Stimulated activated CD8-positive, alpha-beta memory T cell treated with anti-CD3 and anti-CD28 coated beads, Interleukin-2, amount 100 ng/mL, for 1 hour (primary cell): ENCODE results near the gene COQ7.
A peak's percentile ranks its signal among the peaks of the same experiment; 100 is the strongest.

ENCODE experiments used
- DNase-seq, 2 donors: peaks; one replicate each; pipeline ENCODE4 v3.0.0-alpha.2; 2020; ENCODE audit warnings: low read depth in 2 of 2

The COQ7 gene

DNA sequence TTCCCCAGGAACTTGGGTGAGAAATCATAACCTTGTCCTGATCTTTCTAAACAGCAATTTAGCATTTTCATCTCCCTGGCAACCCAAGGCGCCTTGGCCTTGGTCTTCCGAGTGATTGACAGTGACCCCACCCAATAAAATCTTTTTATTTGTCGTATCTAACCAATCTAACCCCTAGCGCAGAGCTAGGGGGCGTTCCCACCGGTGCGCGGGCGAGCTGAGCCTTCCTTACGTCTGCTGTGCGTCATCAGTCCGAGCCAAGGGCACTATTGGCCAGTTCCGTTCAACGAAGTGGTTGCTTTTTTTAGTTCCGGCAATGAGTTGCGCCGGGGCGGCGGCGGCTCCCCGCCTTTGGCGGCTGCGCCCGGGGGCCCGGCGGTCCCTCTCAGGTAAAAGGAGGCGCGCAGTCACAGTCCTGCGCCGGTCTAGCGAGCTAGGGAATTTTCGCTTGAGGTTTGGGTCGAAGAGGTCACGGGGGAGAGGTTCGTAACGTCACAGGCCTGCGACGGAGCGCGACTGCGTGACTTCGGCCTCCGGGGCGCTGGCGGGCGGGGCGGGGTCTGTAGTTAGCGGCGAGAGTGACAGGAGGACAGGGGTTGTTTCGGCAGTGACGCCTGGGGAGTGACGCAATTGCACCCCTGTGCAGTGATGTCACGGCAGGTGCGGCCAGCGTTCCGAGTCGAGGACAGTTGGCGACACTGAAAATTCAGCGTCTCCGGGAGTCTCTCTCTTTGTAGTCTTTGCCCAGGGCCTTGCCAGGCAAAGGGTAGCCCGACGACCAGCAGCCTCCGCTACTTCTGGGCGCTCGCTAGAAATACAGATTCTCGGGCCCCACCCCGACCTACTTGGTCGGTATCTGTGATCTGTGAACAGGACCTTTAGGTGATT, at the start of gene COQ7:
TSS of gene COQ7 (plus strand) at position 266 of the 888 bp plus-strand sequence. CDS start at position 317, 51 bp downstream.
- peak; percentile 92 to 97 for DNase-seq

DNA sequence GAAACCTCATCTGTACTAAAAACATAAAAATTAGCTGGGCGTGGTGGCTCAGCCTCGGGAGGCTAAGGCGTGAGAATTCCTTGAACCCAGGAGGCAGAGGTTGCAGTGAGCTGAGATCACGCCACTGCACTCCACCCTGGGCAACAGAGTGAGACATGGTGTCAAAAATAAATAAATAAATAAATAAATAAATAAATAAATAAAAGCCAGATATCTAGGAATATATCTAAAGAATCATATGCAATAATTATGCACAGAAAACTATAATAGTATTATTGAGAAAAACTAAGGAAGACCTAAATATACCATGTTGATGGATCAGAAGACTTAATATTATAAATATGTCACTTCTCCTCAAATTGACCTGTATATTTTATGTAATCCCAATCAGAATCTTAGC, 46.7 kb upstream of the COQ7 start:
- DNase-seq = no peak

DNA sequence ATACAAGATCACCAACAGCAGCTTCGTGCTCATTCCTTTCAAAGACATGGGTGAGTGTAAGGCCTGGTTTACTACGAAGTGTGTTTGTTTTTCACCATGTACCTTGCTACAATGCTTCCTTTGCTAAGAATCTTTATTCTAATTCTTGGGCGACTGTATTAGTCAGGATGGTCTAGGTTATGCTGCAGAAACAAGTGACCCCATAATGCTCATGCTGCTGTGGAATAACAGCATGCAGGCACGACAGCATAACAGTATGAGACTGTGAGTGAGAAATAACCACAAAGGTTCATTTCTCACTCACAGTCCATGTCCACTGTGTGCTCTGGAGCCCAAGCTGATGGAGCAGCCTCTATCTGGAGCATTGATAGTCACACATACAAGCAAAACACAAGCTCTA, 45.7 kb upstream of the COQ7 start:
- DNase-seq = no peak

DNA sequence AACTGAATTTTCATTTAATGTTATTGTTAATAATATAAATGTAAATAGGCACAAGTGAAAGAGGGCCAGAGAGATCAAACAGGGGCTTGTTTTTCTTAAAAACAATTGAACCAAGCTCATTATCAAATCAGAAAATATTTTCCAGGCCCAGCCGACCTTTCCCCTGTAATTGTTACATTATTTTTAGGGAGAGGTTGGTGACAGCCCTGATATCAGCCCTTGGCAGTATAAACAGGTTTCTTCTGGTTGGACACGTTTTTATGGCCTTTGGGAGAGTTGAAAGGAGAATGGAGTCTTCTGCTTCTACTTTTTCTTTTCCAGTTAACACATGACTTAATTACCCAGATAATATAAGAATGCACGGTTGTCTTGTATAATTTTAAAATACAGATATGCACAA, 40.0 kb upstream of the COQ7 start:
- no peak for DNase-seq

DNA sequence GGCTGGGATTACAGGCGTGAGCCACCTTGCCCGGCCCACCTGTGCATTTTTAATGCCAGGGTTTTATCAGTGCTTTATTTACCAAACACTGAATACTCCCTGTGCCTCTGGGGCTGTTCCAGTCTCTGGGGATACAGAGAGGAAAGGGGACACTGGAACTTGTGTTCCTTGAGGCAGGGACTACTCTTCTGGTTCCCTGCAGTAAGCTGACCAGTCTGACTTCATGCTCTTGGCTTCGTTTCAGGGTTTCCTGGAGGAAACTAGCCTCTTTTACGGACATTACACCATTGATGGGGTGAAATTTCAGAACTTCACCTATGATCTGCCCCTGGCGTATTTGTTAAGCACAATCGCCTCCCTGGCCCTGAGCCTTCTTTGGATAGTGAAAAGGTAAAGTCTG, 37.4 kb upstream of the COQ7 start:
- DNase-seq = no peak

DNA sequence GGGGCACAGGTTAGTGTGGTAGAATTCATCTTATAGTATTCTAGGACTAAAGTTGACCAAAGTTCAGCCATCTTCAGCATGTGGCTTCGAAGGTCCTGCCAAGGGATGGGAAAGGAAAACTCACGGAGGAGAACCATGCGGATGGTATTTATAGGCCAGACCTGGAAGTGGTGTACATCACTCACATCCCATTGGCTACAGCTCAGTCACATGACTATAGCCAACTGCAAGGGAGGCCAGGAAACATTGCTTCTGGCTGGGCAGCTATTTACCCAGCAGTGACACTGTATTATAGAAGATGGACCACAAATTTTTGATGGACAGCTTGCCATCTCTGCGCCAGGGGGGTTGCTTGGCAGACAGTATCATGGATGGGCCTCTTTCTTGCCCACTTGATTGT, 35.7 kb upstream of the COQ7 start:
- no peak for DNase-seq

DNA sequence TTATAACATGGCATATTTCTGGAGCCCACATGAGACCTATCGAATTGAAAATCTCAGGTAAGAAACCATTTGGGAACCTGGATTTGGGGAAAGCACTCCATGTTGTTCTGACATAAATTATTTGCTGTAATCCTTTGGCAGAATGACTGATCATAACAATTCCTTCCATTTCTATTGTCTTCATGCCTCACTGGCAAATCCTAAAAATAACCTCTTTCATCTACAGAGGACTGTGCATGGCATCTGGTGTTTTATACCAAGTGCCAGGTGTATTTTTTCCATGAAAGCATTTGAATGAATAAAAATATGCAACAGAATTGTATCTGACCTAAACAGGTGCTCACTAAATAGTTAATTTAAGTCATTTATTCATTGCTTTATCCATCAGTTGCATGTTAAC, 33.7 kb upstream of the COQ7 start:
- DNase-seq = no peak

DNA sequence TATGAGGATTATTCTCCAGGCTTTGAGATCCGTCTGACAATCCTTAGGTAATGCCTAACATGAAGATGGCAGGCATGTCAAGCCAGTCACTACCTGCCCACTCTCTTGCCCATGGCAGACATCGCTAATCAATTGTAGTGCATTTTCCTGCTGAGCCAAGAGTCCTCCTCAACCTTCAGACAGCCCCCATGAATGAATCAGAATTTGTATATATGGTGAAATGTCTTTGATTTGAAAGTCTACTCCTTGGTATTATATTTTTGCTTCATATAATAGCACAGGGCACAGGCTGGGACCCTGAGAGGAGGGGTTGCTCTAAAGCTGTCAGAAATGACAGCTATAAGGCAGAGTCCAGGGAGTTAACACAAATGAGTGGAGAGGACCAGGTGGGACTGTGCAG, 27.0 kb upstream of the COQ7 start:
- DNase-seq = no peak

DNA sequence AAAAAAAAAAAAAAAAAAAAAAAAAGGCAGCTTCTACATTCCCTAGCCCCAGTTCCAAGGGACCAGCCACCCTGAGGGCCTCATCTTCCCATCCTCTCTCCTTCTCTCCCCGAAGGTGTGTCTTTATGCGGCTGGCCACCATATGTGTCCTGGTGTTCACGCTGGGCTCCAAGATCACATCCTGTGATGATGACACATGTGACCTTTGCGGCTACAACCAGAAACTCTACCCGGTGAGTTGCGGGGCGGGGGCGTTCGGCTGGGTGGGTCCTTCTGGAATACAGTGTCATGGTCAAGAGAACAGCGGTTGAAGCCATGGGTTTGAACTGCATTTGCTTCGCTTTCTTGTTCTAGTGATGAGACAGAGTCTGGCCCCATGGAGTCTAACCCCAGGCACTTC, 22.6 kb upstream of the COQ7 start:
- no peak for DNase-seq

DNA sequence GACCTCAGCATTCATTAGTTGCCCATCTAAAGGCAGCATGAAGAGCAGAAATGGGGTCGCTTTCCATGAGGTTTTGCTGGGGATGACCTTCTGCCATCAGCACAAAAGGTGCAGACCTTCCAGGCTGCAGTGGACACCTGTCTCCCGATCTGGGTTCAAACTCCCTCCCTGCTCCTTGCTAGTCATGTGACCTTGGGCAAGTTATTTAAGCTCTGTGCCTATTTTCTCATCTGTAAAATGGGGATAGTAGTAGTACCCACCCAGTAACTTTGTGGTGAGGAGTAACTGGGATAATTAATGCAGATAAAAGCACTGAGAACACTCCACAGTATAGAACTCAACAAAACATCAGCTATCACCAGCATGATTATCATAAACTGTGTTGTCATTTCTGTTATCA, 21.4 kb upstream of the COQ7 start:
- no peak for DNase-seq

DNA sequence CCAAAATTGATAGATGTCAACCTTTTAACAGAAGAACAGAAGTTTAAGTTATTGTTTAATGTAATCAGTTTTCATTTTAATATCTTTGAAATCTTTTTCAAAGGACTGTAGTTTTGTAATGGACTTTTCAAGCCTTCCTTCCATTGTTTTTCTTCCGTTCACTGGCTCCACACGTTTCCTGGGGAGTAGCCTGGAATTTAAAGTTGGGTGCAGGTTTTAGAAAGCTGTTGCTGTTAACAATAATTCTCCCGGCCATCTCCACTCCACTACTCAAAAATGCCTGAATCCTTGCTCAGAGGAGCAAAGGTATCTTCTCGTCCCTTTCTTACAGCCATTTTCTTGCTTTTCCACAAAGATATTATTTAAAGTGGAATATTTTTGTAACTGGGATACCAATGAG, 4.7 kb upstream of the COQ7 start:
- no peak for DNase-seq

DNA sequence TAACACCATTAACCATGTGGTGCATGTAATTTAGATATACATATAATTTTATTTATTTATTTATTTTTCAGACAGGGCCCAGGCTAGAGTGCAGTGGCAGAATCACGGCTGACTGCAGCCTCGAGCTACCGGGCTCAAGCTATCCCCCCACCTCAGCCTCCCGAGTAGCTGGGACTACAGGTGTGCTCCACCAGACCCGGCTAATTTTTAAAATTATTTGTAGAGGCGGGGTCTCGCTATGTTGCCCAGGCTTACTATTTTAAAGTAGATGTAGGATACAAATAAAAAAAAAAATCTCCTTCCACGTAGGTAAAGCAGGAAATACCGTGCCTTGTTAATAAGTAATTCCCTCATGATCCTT, 446 bp upstream of the COQ7 start:
- no peak for DNase-seq

DNA sequence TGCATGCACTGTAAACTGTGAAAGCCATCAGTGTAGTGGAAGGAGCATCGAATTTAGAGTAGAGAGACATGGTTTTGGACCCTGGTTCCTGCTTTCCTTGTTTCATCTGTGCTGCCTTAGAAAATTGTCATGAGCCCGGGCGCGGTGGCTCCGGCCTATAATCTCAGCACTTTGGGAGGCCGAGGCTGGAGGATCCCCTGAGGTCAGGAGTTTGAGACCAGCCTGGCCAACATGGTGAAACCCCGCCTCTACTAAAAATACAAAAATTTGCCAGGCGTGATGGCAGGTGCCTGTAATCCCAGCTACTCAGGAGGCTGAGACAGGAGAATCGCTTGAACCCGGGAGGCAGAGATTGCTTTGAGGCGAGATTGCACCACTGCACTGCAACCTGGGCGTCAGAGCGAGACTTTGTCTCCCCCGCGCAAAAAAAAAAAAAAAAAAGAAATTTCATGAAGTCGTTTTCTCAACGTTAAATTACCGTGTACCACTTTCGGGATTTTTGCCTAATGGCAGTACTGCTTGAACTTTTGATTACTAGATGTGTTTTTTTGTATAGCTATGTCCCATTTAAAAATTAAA, 912 bp downstream of the COQ7 start:
- DNase-seq = no peak

DNA sequence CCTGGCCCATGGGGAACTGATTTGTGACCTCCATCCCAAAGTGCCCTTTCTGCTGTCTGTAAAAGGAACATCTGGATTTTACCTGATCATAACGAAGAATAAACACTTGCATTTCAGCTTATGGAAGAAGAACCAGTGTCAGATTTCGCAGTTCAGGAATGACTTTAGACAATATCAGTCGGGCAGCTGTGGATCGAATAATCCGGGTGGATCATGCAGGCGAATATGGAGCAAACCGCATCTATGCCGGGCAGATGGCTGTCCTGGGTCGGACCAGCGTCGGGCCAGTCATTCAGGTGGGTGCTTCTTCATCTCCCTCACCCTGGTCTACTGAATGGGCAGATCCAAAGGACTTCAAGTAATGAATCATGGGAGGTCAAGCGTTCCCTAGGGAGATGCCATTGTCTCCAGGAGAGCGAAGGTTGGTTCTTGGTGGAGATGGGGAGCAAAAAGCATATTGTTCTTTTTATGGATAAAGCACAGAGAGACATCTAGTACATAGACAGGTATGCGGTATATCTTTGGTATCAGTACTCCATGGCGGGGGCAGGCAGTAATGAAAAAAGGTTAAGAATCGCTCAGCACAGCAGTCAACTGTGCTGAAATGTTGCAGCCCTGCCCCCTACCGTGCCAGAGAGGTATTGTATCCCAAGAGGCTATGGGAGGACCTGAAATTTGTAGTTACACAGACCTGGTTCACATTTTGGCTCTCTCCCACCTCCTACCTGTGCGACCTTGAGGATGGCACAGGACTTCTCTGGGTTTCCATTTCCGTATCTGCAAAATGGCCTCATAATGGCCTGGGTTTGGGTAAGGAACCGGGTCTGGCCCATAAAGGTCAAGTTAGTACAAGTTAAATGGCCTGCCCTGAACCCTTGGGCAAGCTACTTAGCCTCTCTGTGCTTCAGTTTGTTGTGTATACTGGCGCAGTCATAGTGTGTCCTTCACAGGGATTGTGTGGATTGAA, 4.7 kb downstream of the COQ7 start:
- no peak for DNase-seq

DNA sequence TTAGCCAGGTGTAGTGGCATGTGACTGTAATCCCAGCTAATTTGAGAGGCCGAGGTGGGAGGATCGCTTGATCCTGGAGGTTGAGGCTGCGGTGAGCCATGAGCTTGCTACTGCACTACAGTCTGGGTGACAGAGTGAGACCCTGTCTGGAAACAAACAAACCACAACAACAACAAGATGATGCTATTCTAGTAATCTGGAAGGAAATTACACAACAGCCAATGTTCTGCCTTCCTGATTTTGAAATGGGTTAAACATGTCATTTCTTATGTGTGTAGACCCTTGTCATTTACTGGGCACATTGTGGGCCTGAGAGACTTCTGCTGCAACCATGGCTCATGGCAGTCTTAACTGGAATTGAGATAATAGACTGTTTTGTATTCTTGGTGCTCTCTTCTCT, 5.9 kb downstream of the COQ7 start:
- no peak for DNase-seq

DNA sequence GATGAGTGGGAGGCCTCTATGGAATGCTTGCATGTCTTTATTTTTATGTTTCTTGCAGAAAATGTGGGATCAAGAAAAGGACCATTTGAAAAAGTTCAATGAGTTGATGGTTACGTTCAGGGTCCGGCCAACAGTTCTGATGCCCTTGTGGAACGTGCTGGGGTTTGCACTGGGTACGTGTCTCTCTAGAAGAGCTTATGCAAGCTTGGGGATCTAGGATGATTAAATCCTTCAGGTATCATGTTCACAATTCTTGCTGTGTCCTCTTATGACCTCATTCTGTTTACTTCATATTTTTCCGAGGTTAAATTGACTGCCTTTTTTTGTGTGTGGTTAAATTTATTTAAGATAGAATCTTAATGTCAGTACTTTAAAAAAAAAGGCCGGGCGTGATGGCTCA, 6.4 kb downstream of the COQ7 start:
- no peak for DNase-seq

DNA sequence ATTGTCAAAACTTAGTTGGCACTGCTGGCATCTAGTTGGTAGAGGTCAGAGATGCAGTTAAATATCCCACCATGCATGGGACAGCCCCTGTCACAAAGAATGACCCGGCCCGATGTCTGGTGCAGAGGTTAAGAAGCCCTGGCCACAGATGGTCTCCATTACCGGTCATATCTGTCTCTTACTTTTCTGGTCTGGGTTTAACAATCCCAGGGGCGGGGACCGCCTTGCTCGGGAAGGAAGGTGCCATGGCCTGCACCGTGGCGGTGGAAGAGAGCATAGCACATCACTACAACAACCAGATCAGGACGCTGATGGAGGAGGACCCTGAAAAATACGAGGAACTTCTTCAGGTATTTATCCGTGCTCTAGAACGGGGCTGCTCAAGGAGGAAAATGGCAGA, 8.1 kb downstream of the COQ7 start:
- no peak for DNase-seq

DNA sequence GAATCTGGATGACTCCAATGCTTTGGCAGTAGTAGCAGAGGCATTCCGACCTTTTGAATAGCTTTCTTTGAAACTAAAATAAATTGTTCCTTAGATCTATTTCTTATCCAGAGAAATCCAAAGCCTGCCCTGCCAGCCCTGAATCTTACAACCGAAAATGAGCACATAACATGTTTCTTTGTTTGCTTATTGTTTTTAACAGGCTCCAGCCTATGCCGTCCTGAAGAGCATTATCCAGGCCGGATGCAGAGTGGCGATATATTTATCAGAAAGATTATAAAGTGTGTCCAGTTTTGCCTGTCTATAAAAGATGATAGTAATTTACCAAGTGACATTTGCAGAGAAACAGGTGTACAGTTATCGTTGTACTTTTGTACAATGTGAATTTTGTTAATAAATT, 10.5 kb downstream of the COQ7 start:
- DNase-seq = no peak

DNA sequence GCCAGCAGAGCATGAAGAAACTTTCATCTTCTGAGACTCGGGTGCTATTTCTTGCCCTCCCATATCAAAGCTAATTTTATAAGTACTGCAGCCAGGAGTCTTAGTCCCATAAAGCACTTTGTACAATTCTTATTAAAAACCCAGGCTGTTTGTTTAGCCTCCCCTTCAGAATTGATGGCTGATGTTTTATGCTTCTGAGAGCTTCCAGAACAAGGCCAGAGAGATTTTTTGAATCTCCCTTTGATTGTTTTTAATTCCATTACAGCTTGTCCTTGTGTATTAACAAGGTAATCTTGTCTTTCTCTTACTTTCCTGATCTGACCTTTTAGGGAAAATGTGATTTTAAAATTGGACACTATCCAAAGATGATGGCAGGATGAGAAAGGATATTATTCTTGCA, 16.3 kb downstream of the COQ7 start:
- DNase-seq = no peak

DNA sequence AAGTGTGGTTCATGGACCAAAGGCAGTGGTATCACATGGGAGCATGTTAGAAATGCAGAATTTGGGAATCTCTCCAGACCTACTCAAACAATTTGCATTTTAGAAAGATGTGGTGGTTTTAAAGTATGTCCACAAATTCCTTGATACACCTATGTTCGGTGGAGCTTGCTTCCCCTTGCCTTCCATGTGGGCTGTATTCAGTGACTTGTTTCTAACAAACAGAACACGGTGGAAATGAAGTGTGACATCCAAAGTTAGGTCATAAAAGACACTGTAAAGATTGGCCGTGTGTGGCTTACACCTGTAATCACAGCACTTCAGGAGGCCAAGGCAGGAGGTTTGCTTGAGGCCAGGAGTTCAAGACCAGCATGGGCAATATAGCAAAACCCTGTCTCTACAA, 16.7 kb downstream of the COQ7 start:
- DNase-seq = no peak

DNA sequence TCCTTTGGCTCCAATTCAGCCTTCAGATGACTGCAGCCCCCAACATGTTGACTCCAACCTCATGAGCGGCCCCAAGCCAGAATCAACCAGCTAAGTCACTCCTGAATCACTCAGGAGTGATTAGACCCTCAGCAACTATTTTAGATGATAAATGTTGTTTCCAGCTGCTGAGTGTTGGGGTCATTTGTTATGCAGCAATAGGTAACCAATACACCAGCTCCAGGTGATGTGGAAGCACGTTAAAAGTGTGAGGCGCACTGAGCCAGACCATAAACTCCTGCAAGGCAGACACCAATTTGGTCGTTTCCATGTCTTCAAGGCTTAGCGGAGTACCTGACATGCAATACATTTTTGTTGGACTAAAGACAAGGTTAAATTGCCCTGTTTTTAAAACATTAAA, 17.5 kb downstream of the COQ7 start:
- no peak for DNase-seq

DNA sequence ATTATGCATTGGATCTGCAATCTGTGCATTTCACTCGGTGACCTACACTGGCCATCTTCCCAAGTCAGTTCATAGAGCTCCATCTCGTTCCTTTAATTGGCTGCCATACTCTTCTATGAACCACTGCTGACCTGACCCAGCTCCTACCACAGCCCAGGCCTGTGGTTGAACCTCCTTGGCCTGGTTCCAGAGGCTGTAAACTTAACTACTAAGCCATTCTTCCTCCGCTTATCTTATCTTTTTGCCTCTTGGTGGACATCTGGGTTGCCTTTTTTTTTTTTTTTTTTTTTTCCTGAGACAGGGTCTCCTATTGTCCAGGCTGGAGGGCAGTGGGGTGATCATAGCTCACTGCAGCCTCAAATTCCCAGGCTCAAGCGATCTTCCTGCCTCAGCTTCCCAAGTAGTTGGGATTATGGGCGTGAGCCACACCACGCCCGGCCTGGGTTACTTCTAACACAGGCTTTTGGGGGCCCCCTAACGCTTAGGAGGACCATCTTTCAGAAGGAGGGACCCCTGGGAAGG, 18.3 kb downstream of the COQ7 start:
- no peak for DNase-seq
